ENCODE measurements around the gene TARDBP.
A peak's percentile ranks its signal among the peaks of the same experiment; 100 is the strongest.
"Not testable (repeated sequence)": the region's sequence is repeated elsewhere in the genome, so short reads cannot be mapped to it uniquely, and the experiment has no call there.

Gene TARDBP

DNA sequence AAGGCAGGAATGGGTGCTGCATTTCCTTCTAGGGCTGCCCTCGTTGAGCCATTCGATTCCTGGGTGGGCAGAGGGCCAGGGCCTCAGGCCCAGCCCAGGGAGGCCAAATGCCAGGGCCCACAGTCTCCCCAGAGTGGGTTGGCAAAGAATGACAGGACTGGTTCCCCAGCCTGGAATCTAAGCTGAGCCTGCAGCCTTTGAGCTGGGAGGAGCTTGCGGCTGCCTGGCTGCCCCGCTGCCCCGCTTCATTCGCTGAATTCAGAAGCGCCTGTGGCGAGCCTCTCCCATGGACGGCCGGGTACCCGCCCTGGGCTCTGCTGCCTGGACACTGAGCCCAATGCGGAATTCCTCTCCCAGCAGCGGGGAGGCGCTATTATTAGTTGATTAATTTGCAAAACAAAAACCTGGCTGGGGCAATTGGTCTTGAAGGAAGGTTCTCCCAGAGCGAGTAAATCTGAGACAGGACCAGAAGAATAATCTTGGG, 32.3 kb upstream of the TARDBP start:
- Histone ChIP-seq H3K4me1 (ENCODE audit: control insufficient read depth, insufficient read depth, low read length) (peaks cover 22% of the 10 kb centered on the region), H3K36me3 (ENCODE audit: control insufficient read depth, insufficient read depth, low read length) (no peaks in the 10 kb centered on the region), H3K9me3 (ENCODE audit: control insufficient read depth, low read length) (no peaks in the 10 kb centered on the region), H3K4me3 (ENCODE audit: low read length) (no peak overlapping the region), H3K9ac (ENCODE audit: low read length) (peak overlapping the region; percentile 38), H3K27me3 (ENCODE audit: control insufficient read depth, insufficient read depth, low read length) (no peaks in the 10 kb centered on the region)

DNA sequence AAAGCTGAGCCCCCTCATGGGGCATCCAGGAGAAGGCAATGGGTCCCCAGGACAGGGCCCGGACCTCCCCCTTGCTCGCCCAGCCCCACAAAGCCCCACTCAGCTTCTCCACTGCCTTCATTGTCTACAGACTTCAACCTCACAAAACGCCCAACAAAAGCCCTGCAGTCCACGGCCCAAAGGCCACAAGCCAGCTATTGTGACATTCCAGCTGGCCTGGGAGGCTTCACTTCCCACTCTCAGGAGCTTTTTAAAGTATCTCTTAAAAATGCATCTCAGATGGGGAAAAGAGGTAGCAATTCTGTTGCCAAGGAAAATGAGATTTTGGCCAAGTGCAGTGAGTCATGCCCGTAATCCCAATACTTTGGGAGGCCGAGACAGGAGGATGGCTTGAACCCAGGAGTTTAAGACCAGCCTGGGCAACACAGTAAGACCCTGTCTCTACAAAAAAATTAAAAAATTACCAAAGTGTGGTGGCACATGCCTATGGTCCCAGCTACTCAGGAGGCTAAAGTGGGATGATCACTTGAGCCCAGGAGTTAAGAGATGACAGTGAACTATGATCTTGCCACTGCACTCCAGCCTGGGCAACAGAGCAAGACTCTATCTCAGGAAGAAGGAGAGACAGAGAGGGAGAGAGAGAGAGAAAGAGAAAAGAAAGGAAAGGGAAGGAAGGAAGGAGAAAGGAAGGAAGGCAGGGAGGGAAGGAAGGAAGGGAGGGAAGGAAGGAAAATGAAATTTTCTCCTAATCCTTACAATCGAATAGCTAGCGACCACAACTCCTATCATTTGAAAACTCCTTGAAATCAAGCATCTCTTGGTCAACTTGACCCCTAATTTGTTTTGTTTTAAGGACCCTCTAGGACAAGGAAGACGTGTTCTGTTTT, 31.4 kb upstream of the TARDBP start:
- H3K36me3 ChIP-seq (ENCODE audit: control insufficient read depth, insufficient read depth, low read length): no peaks in the 10 kb centered on the region
- no peak overlapping the region for H3K4me3 ChIP-seq (ENCODE audit: low read length)
- H3K9ac ChIP-seq (ENCODE audit: low read length): peak overlapping the region; percentile 38
- H3K27me3 ChIP-seq (ENCODE audit: control insufficient read depth, insufficient read depth, low read length): no peaks in the 10 kb centered on the region
- H3K9me3 ChIP-seq (ENCODE audit: control insufficient read depth, low read length): no peaks in the 10 kb centered on the region
- peaks cover 22% of the 10 kb centered on the region for H3K4me1 ChIP-seq (ENCODE audit: control insufficient read depth, insufficient read depth, low read length)

DNA sequence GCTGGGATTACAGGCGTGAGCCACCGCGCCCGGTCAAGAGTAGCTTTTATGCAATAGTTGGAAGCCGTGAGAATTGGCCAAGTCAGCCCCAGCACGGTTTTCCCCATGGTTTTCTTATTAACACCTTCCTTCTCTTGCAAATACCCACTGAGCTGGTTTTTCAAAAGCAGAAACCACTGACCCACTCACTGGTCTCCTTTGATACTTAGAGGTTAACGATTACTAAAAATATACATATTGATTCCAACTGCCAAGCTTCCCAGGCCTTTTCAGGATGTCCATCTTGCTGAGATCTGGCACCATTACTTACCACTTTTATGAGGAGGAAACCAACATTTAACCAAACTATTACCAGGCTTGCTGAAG, 25.9 kb upstream of the TARDBP start:
- H3K9ac ChIP-seq (ENCODE audit: low read length): no peak overlapping the region
- H3K4me3 ChIP-seq (ENCODE audit: low read length): no peak overlapping the region
- H3K9me3 ChIP-seq (ENCODE audit: control insufficient read depth, low read length): no peaks in the 10 kb centered on the region
- H3K4me1 ChIP-seq (ENCODE audit: control insufficient read depth, insufficient read depth, low read length): no peaks in the 10 kb centered on the region
- no peaks in the 10 kb centered on the region for H3K27me3 ChIP-seq (ENCODE audit: control insufficient read depth, insufficient read depth, low read length)
- no peaks in the 10 kb centered on the region for H3K36me3 ChIP-seq (ENCODE audit: control insufficient read depth, insufficient read depth, low read length)

DNA sequence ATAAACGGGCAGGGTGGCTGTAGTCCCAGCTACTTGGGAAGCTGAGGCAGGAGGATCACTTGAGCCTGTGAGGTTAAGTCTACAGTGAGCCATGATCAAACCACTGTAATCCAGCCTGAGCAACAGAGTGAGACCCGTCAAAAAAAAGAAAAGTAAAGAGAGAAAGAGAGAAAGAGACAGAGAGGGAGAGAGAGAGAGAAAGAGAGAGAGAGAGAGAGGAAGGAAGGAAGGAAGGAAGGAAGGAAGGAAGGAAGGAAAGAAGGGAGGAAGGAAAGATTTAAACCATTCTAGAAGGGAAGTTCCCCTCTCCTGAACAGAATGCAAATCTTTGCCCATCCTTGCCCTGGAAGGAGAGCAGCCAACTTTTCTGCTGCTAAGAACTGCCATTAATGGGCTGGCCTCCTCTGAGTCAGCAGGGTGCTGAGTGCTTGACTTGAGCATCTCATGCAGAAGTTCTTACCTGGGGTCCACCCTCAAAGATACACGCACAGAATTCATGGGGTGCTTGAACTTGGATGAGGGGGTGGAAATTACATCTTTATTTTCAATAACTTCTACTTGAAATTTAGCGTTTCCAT, 24.5 kb upstream of the TARDBP start:
- H3K9ac ChIP-seq (ENCODE audit: low read length): no peak overlapping the region
- no peaks in the 10 kb centered on the region for H3K9me3 ChIP-seq (ENCODE audit: control insufficient read depth, low read length)
- H3K4me1 ChIP-seq (ENCODE audit: control insufficient read depth, insufficient read depth, low read length): no peaks in the 10 kb centered on the region
- no peak overlapping the region for H3K4me3 ChIP-seq (ENCODE audit: low read length)
- H3K36me3 ChIP-seq (ENCODE audit: control insufficient read depth, insufficient read depth, low read length): no peaks in the 10 kb centered on the region
- H3K27me3 ChIP-seq (ENCODE audit: control insufficient read depth, insufficient read depth, low read length): no peaks in the 10 kb centered on the region

DNA sequence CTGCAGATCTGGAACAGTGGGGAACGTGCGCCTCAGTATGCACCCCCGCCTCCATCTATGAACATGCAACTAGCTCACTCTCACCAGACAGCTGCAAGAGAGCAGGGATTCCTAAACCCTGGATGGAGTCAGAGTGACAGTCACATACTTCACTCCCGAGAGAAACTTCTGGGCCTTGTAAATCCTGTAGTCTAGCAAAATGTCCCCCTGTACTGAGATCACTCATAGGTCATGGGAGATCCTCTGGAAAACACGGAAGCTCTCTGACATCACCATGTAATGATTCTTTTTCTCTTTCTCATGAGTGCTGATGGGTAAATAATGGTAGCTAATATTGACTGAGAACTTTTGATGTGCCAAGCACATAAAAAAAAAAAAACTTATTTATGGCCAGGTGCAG, 23.4 kb upstream of the TARDBP start:
- Histone ChIP-seq H3K4me1 (ENCODE audit: control insufficient read depth, insufficient read depth, low read length) (no peaks in the 10 kb centered on the region), H3K9me3 (ENCODE audit: control insufficient read depth, low read length) (no peaks in the 10 kb centered on the region), H3K9ac (ENCODE audit: low read length) (no peak overlapping the region), H3K27me3 (ENCODE audit: control insufficient read depth, insufficient read depth, low read length) (no peaks in the 10 kb centered on the region), H3K36me3 (ENCODE audit: control insufficient read depth, insufficient read depth, low read length) (no peaks in the 10 kb centered on the region), H3K4me3 (ENCODE audit: low read length) (no peak overlapping the region)

DNA sequence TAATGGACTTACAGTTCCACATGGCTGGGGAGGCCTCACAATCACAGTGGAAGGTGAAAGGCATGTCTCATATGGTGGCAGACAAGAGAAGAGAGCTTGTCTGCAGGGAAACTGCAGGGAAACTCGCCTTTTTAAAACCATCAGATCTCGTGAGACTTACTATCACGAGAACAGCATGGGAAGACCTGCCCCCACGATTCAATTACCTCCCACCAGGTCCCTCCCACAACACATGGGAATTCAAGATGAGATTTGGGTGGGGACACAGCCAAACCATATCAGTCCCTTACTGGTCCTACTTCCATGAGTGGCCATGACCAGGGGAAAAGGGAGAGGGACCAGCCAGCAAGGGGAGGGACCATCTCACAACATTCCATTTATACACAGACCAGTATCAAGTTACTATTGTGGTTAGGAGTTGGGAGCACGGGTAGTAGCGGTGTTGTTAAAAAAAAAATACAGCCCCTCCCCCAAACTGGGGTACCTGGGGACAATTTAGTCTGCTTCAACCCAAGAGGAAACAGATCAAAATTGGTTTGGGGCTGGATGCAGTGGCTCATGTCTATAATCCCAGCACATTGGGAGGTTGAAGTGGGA, 22.4 kb upstream of the TARDBP start:
- H3K4me3 ChIP-seq (ENCODE audit: low read length); H3K36me3 ChIP-seq (ENCODE audit: control insufficient read depth, insufficient read depth, low read length); H3K4me1 ChIP-seq (ENCODE audit: control insufficient read depth, insufficient read depth, low read length); H3K9ac ChIP-seq (ENCODE audit: low read length); H3K27me3 ChIP-seq (ENCODE audit: control insufficient read depth, insufficient read depth, low read length); H3K9me3 ChIP-seq (ENCODE audit: control insufficient read depth, low read length): not testable (repeated sequence)

DNA sequence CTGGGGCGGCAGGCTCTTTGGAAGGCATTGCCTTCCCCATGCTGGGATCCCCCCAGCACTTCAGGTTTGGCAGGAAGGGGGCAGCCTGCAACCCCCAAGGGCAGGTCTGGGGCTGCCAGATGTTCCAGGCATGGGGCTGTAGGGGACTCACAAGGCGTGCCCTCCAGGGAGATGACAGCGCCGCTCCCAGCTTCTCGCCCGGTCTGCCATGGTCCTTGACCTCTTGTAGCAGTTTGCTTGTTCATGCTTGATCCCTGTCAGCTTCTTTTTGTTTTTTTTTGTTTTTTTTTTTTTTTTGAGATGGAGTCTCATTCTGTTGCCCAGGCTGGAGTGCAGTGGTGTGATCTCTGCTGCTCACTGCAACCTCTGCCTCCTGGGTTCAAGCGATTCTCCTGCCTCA, 21.6 kb upstream of the TARDBP start:
- no peaks in the 10 kb centered on the region for H3K27me3 ChIP-seq (ENCODE audit: control insufficient read depth, insufficient read depth, low read length)
- H3K36me3 ChIP-seq (ENCODE audit: control insufficient read depth, insufficient read depth, low read length): no peaks in the 10 kb centered on the region
- H3K4me3 ChIP-seq (ENCODE audit: low read length): no peak overlapping the region
- H3K9me3 ChIP-seq (ENCODE audit: control insufficient read depth, low read length): no peaks in the 10 kb centered on the region
- no peak overlapping the region for H3K9ac ChIP-seq (ENCODE audit: low read length)
- no peaks in the 10 kb centered on the region for H3K4me1 ChIP-seq (ENCODE audit: control insufficient read depth, insufficient read depth, low read length)

DNA sequence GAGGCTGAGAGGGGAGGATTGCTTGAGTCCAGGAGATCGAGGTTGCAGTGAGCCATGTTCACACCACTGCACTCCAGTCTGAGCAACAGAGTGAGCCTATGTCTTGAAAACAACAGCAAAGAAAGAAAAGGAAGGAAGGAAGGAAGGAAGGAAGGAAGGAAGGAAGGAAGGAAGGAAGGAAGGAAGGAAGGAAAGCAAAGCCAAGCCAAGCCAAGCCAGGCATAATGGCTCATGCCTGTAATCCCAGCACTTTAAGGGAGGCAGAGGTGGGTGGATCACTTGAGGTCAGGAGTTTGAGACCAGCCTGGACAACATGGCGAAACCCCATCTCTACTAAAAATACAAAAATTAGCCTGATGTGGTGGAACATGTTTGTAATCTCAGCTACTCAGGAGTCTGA, 20.4 kb upstream of the TARDBP start:
- H3K9ac ChIP-seq (ENCODE audit: low read length); H3K27me3 ChIP-seq (ENCODE audit: control insufficient read depth, insufficient read depth, low read length); H3K36me3 ChIP-seq (ENCODE audit: control insufficient read depth, insufficient read depth, low read length); H3K9me3 ChIP-seq (ENCODE audit: control insufficient read depth, low read length); H3K4me3 ChIP-seq (ENCODE audit: low read length); H3K4me1 ChIP-seq (ENCODE audit: control insufficient read depth, insufficient read depth, low read length): not testable (repeated sequence)

DNA sequence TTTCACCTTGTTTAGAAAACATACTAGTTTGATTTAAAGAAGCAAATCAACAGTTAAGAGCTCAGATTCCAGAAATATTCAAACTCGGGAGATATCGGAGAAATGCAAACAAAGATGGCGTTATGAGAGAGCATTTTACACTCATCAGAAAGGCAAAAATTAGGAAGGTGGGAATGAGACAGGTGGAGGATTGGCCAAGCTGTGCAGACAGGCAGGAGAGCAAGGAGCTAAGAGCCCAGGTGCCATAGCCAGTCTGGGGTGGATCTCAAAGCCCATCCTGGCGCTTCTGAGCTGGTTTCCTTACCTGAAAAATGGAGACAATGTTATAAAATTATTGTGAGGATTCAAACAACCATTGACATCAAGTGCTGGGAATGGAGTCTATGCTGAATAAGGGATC, 19.6 kb upstream of the TARDBP start:
- H3K4me1 ChIP-seq (ENCODE audit: control insufficient read depth, insufficient read depth, low read length): no peaks in the 10 kb centered on the region
- H3K27me3 ChIP-seq (ENCODE audit: control insufficient read depth, insufficient read depth, low read length): no peaks in the 10 kb centered on the region
- H3K9ac ChIP-seq (ENCODE audit: low read length): no peak overlapping the region
- no peak overlapping the region for H3K4me3 ChIP-seq (ENCODE audit: low read length)
- no peaks in the 10 kb centered on the region for H3K9me3 ChIP-seq (ENCODE audit: control insufficient read depth, low read length)
- no peaks in the 10 kb centered on the region for H3K36me3 ChIP-seq (ENCODE audit: control insufficient read depth, insufficient read depth, low read length)

DNA sequence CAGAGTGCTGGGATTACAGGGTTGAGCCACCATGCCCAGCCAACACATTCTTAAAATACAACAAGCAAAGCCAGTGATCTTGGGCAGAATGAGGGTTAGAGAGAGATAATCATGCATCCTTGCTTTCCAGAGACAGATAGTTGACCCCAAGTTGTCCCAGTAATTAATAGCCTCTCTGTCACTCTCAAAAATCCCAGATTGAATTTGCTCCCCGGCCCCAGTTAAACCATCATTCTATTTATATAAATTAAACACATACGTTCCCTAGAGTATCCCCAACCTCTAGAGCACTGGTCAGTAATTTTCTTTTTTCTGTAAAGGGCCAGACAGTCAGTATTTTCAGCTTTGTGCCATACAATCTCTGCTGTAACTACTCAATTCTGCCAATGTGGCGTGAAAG, 16.4 kb upstream of the TARDBP start:
- Histone ChIP-seq H3K36me3 (ENCODE audit: control insufficient read depth, insufficient read depth, low read length) (no peaks in the 10 kb centered on the region), H3K4me3 (ENCODE audit: low read length) (no peak overlapping the region), H3K9me3 (ENCODE audit: control insufficient read depth, low read length) (no peaks in the 10 kb centered on the region), H3K9ac (ENCODE audit: low read length) (no peak overlapping the region), H3K27me3 (ENCODE audit: control insufficient read depth, insufficient read depth, low read length) (no peaks in the 10 kb centered on the region), H3K4me1 (ENCODE audit: control insufficient read depth, insufficient read depth, low read length) (no peaks in the 10 kb centered on the region)

DNA sequence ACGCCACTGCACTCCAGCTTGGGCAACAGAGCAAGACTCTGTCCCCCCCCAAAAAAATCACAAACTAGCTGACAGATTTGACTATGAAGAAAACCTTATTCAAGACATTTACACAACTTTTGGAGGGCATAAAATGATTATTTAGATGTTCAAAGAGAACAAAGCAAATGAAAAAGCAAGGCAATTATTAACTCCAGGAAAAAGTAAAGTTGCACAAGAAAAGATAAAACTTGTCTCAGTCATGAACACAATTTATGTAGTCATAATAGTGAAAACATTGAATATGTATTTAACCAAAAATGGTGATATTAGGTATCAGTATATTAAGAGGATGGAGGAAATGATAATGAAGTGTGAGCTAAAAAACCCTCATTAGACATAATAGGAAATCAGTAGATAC, 11.9 kb upstream of the TARDBP start:
- Histone ChIP-seq H3K9ac (ENCODE audit: low read length) (no peak overlapping the region), H3K36me3 (ENCODE audit: control insufficient read depth, insufficient read depth, low read length) (no peaks in the 10 kb centered on the region), H3K4me1 (ENCODE audit: control insufficient read depth, insufficient read depth, low read length) (no peaks in the 10 kb centered on the region), H3K27me3 (ENCODE audit: control insufficient read depth, insufficient read depth, low read length) (no peaks in the 10 kb centered on the region), H3K9me3 (ENCODE audit: control insufficient read depth, low read length) (no peaks in the 10 kb centered on the region), H3K4me3 (ENCODE audit: low read length) (no peak overlapping the region)

DNA sequence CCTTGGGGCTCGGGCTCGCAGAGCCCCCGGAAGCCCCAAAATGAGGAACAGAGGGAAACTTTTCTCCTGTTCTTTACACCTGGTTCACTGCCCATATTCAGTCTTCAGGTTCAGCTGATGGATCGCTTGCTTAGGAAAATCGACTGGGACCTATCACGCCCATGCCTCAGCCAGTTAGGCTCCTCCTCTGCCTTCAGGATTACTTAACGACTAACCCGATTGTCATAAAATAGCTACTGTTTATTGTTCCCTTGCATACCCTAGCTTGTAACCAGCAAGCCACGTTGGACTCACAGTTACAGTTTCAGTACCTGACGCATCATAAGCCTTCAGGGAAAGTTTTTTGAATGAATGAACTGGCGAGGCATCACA, 692 bp downstream of the TARDBP start:
- Histone ChIP-seq H3K27me3 (ENCODE audit: control insufficient read depth, insufficient read depth, low read length) (no peaks in the 10 kb centered on the region), H3K9me3 (ENCODE audit: control insufficient read depth, low read length) (no peaks in the 10 kb centered on the region), H3K4me1 (ENCODE audit: control insufficient read depth, insufficient read depth, low read length) (peaks cover 16% of the 10 kb centered on the region), H3K36me3 (ENCODE audit: control insufficient read depth, insufficient read depth, low read length) (peaks cover 4% of the 10 kb centered on the region), H3K9ac (ENCODE audit: low read length) (peak overlapping the region; percentile 99), H3K4me3 (ENCODE audit: low read length) (peak overlapping the region; percentile 26)
